HG02588 (cell line): ENCODE results near the gene KRT81.
"Not testable (repeated sequence)": the region's sequence is repeated elsewhere in the genome, so short reads cannot be mapped to it uniquely, and the experiment has no call there.

Experiments
- ATAC-seq: cut with Tn5 transposase; IDR thresholded peaks from one replicate; pipeline ENCODE4 v1.9.1; 2021; ENCODE audit warnings: mild to moderate bottlenecking, moderate library complexity; ENCODE audit not compliant: unreplicated experiment

The KRT81 gene

GRCh38 chr12:52300796-52301691 is 9.7 kb upstream of the KRT81 start:
- ATAC-seq = no peak

GRCh38 chr12:52298677-52299190 is 7.4 kb upstream of the KRT81 start:
- no peak for ATAC-seq

GRCh38 chr12:52296572-52297215 is 5.4 kb upstream of the KRT81 start:
- ATAC-seq = no peak

- no peak for ATAC-seq
Measured at GRCh38 chr12:52295663-52296062, 4.3 kb upstream of the KRT81 start.

- no peak for ATAC-seq
Measured at GRCh38 chr12:52294803-52295202, 3.5 kb upstream of the KRT81 start.

GRCh38 chr12:52293926-52294325 is 2.6 kb upstream of the KRT81 start:
- no peak for ATAC-seq

- ATAC-seq = not testable (repeated sequence)
Measured at GRCh38 chr12:52290483-52291134, 725 bp downstream of the KRT81 start.

GRCh38 chr12:52287816-52288805 is 3.2 kb downstream of the KRT81 start:
- peak; percentile 90 for ATAC-seq

GRCh38 chr12:52286857-52287785 is 4.2 kb downstream of the KRT81 start:
- not testable (repeated sequence) for ATAC-seq

GRCh38 chr12:52285851-52286530 is 5.3 kb downstream of the KRT81 start:
- ATAC-seq = no peak

GRCh38 chr12:52285172-52285745 is 6.1 kb downstream of the KRT81 start:
- ATAC-seq = no peak

- no peak for ATAC-seq
Measured at GRCh38 chr12:52284562-52285171, 6.7 kb downstream of the KRT81 start.

- no peak for ATAC-seq
Measured at GRCh38 chr12:52280796-52281560, 10.4 kb downstream of the KRT81 start.

GRCh38 chr12:52280319-52280795 is 11.0 kb downstream of the KRT81 start:
- ATAC-seq = no peak

- ATAC-seq = no peak
Measured at GRCh38 chr12:52279422-52280318, 11.7 kb downstream of the KRT81 start.
